ENCODE data around the gene PAX5. TPM values are rescaled to one million over a fixed set of nuclear protein-coding genes. Genes with fewer than 3 reads are reported as not detected.

The PAX5 gene
- total and polyA plus RNA-seq, 2 donors (not counting 1 experiment from before 2014, with no cell fraction given), result 196 to 275 TPM

DNA sequence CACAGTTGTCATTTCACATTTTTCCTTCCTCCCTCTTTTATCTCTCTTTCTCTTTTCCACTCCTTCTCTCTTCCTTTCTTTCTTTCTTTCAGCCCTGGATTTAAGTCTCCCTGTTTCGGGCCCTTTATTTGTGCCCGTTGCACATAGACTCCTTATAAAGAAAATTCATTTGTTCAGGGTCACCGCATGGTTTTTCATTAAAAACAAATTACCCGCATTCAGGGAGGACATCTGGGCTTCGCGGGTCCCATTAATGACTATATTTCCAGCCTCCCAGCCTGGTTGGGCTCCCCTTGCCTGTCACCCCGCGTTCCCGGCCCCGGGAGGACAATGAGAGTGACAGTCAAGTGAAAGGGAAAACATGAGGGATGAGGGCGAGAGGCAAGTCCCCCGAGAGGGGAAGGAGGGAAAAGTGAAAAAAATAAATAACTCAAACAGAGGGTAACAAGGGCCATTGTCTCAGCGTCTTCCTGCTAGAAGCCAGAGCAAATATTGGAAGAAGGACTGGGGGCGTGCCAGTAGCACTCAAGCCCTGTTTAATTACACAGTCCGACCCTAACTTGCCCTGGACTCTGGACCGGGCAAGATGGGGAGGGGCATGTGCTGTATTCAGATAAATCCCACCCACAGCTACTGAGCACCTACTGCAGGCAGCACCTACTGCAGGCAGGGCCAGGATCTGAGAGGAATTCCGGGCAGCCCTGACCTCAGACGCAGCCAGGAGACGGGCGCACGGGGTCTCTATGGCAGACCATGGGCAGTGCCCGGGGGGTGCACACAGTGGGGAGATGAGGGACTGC lies 166.2 kb downstream of the PAX5 start:
- WGBS (ENCODE audit: insufficient coverage), result 83% methylated on average over 10 of the region's 22 CpGs
- intact Hi-C loops (cut with micrococcal nuclease), result no loop called here
- peaks cover 0 to 90% of the 10 kb centered on the region in 2 experiments for H3K36me3 ChIP-seq (replicated peaks in 1 of 2; ENCODE audit: control extremely low read depth in 1 of 2, control insufficient read depth in 1 of 2, extremely low read depth in 1 of 2, insufficient read depth in 2 of 2, low read length in 1 of 2)

More for the DNA sequence above, 166.2 kb downstream of the PAX5 start:
- Mint-ChIP-seq H3K27me3 (no peaks in the 10 kb centered on the region), H3K4me3 (no peak overlapping the region), H3K27ac (peak overlapping the region; percentile 84), H3K4me1 (peaks cover 51% of the 10 kb centered on the region), H3K9me3 (ENCODE audit: insufficient read depth) (no peaks in the 10 kb centered on the region)
- ATAC-seq (ENCODE audit: low read depth), result no peak
- Histone ChIP-seq H3K27ac (ENCODE audit: low read length in 2 of 2) (peak overlapping the region in 1 of 2 donors; percentile 35), H3K4me1 (ENCODE audit: control insufficient read depth in 2 of 2, insufficient read depth in 2 of 2, low read length in 2 of 2) (peaks cover 4 to 19% of the 10 kb centered on the region in 2 donors), H4K20me1 (ENCODE audit: control insufficient read depth, insufficient read depth, low read length, poor library complexity, severe bottlenecking) (peaks cover 96% of the 10 kb centered on the region), H3K4me2 (replicated peaks; ENCODE audit: low read depth, low read length, poor library complexity, severe bottlenecking) (no peak overlapping the region), H3K9ac (ENCODE audit: low read length) (no peak overlapping the region), H2AFZ (ENCODE audit: insufficient read depth, low read depth, low read length, poor library complexity, severe bottlenecking) (no peak overlapping the region), H3K79me2 (ENCODE audit: control insufficient read depth, insufficient read depth, low read length) (peaks cover 98% of the 10 kb centered on the region), H3K9me3 (ENCODE audit: control extremely low read depth in 1 of 3, control insufficient read depth in 2 of 3, insufficient read depth in 1 of 3, low read length in 2 of 3) (no peaks in the 10 kb centered on the region), H3K27me3 (replicated peaks in 1 of 4; ENCODE audit: control extremely low read depth in 1 of 4, control insufficient read depth in 3 of 4, insufficient read depth in 4 of 4, low read length in 3 of 4) (no peaks in the 10 kb centered on the region), H3K4me3 (ENCODE audit: control extremely low read depth in 1 of 5, extremely low read depth in 1 of 5, insufficient read depth in 1 of 5, low read depth in 2 of 5, low read length in 4 of 5) (no peak overlapping the region)
- no peak for DNase-seq
- CTCF ChIA-PET, result interaction anchor here (1.1 to 1.2 kb wide), 2 partner anchors 235 to 482 kb away, joined by 3 read pairs; no protein-coding TSS in a partner anchor
- POLR2A ChIA-PET, result no interaction called here
- TF ChIP-seq EZH2 (IDR thresholded peaks at IDR 0.05; ENCODE audit: borderline replicate concordance, insufficient read depth, low read depth, low read length, poor library complexity, severe bottlenecking), result no peak
- TF ChIP-seq CTCF (IDR thresholded peaks at IDR 0.05), result no peak

Data from B cell (primary cell).